Prostate gland (tissue), 2 donors: ENCODE data around the gene C1QTNF12. TPM values are rescaled to one million over a fixed set of nuclear protein-coding genes. Genes with fewer than 3 reads are reported as not detected.

Experiments used
- DNase-seq: peaks from one replicate; pipeline ENCODE4 v3.0.0-alpha.2; 2019; ENCODE audit warnings: low spot score
- H3K27ac ChIP-seq, 2 donors: fragments of 200-600 bp; sonication (generic); 2 replicates each; pipeline ENCODE4 v1.5.1; 2017 to 2019
- H3K27me3 ChIP-seq: fragments of 200-600 bp; sonication (generic); replicated peaks from 2 replicates; pipeline ENCODE4 v1.5.1; 2019; ENCODE audit not compliant: insufficient read depth
- H3K36me3 ChIP-seq, 2 donors: fragments of 200-600 bp; sonication (generic); 1 replicate in 1 of 2; 2 replicates in 1 of 2; pipeline versions ENCODE4 v1.5.1 to v1.8.1; 2017 to 2019
- H3K4me1 ChIP-seq: fragments of 200-600 bp; sonication (generic); replicated peaks from 2 replicates; pipeline ENCODE4 v1.5.1; 2019
- H3K4me3 ChIP-seq, 2 donors: fragments of 200-600 bp; sonication (generic); 2 replicates each; pipeline ENCODE4 v1.5.1; 2017 to 2019
- H3K9me3 ChIP-seq: fragments of 200-600 bp; sonication (generic); 2 replicates; pipeline ENCODE4 v1.5.1; 2017
- POLR2A ChIP-seq: fragments of 450-650 bp; IDR thresholded peaks from one replicate; pipeline ENCODE4 v1.6.1; 2016; ENCODE audit warnings: antibody characterized with exemption, mild to moderate bottlenecking
- POLR2AphosphoS5 ChIP-seq: sonication (generic); formaldehyde crosslinking; IDR thresholded peaks from one replicate; pipeline ENCODE4 v1.6.1; 2017; ENCODE audit warnings: antibody characterized with exemption
- WGBS: methylation state at CpG from one replicate; pipeline ENCODE4 v1.1.5; 2018; 5-methylcytosine and 5-hydroxymethylcytosine counted together
- intact Hi-C: fragments of 100-400 bp; cut with DNase I; formaldehyde crosslinking; loops from one replicate; pipeline ENCODE4 v1.14.2; 2022
- total RNA-seq, 2 donors: library from RNA; depleted of rRNA; stranded (reverse); fragments of >200 nt; gene quantifications; one replicate each; pipeline ENCODE4 v1.1.0, GENCODE V29; 2016
- TF ChIP-seq, protein P1 (sequence below), 4 experiments: fragments of 200-600 bp in 2 of 4; fragments of 450-650 bp in 2 of 4; sonication (generic) in 2 of 4; IDR thresholded peaks; 1 replicate in 3 of 4; 2 replicates in 1 of 4; pipeline ENCODE4 v1.5.1; 2016 to 2019; ENCODE audit warnings: antibody characterized with exemption in 4 of 4, mild to moderate bottlenecking in 2 of 4, moderate library complexity in 2 of 4

The C1QTNF12 gene
- total RNA-seq, 2 donors from 2014 or later: 3.4 TPM; not detected in 1

DNA sequence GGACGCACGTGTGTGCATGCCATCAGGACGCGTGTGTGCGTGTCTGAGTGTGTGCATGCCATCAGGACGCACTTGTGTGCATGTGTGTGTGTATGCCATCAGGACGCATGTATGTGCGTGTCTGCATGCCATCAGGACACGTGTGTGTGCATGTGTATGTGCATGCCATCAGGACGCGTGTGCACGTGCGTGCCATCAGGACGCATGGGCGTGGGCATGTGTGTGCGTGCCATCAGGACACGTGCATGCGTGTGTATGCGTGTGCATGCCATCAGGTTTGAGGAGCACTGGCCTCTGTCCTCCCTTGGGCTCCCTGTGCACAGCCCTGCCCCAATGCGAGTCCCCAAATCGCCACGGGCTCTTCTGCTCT is 12.6 kb upstream of the C1QTNF12 start:
- no peaks in the 10 kb centered on the region for H3K9me3 ChIP-seq
- H3K27ac ChIP-seq: no peak overlapping the region
- intact Hi-C loops: no loop called here
- 91% methylated on average over 22 of the region's 22 CpGs for WGBS
- no peaks in the 10 kb centered on the region for H3K27me3 ChIP-seq
- H3K4me1 ChIP-seq: peaks cover 2% of the 10 kb centered on the region
- DNase-seq: no peak
- no peak overlapping the region for H3K4me3 ChIP-seq
- TF ChIP-seq POLR2AphosphoS5: no peak
- TF ChIP-seq POLR2A: no peak
- TF ChIP-seq, protein P1, sequence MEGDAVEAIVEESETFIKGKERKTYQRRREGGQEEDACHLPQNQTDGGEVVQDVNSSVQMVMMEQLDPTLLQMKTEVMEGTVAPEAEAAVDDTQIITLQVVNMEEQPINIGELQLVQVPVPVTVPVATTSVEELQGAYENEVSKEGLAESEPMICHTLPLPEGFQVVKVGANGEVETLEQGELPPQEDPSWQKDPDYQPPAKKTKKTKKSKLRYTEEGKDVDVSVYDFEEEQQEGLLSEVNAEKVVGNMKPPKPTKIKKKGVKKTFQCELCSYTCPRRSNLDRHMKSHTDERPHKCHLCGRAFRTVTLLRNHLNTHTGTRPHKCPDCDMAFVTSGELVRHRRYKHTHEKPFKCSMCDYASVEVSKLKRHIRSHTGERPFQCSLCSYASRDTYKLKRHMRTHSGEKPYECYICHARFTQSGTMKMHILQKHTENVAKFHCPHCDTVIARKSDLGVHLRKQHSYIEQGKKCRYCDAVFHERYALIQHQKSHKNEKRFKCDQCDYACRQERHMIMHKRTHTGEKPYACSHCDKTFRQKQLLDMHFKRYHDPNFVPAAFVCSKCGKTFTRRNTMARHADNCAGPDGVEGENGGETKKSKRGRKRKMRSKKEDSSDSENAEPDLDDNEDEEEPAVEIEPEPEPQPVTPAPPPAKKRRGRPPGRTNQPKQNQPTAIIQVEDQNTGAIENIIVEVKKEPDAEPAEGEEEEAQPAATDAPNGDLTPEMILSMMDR (IDR thresholded peaks at IDR 0.05): no peak
- peaks cover 5 to 17% of the 10 kb centered on the region in 2 donors for H3K36me3 ChIP-seq

DNA sequence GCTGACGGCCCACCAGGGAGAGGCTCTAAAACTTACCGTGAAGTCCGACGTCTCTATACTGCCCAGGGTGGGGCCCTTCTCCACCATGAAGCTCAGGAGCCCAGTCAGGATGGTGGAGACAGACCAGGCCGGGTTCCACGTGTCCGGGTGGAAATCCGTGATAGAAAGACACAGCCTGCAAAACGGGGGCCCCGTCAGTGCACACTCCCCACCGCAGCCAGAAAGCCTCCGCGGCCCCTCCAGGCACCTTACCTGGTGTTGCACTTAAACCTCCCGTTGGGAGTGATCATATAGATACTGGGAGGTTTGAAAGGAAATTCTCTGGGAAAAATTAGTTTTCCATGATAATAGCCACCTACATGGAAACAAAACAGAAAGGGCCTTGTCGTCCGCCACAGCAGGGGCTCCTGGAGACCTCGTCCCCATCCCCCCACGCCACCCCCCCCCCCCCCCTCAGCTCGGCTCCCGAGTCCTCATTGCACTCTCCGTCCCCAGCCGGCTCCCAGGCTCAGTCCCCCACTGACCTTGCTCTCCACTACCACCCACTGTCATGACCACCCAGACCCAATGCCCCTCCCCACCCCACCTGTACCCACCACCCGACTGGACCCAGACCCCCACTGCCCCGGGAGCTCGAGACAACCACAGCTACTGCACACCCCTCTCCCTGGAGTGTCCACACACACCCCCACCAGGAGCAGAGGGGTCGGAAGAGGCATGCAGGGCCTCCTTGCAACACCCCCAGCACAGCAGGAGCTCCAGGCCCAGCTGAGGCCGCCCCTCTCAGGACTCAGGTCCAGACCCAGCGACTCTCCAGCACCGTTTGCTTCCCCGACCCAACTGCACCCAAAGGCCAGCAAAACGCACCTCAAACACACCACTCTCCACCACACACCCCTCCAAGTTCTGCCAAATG is 10.7 kb upstream of the C1QTNF12 start:
- Histone ChIP-seq H3K4me3 (no peak overlapping the region), H3K36me3 (peaks cover 5 to 10% of the 10 kb centered on the region in 2 donors), H3K27ac (no peak overlapping the region), H3K9me3 (no peaks in the 10 kb centered on the region), H3K27me3 (no peaks in the 10 kb centered on the region), H3K4me1 (peaks cover 4% of the 10 kb centered on the region)
- intact Hi-C loops: no loop called here
- 93% methylated on average over 31 of the region's 31 CpGs for WGBS
- TF ChIP-seq POLR2A (no peak), POLR2AphosphoS5 (no peak)
- TF ChIP-seq, protein P1 (IDR thresholded peaks at IDR 0.05): no peak
- no peak for DNase-seq

DNA sequence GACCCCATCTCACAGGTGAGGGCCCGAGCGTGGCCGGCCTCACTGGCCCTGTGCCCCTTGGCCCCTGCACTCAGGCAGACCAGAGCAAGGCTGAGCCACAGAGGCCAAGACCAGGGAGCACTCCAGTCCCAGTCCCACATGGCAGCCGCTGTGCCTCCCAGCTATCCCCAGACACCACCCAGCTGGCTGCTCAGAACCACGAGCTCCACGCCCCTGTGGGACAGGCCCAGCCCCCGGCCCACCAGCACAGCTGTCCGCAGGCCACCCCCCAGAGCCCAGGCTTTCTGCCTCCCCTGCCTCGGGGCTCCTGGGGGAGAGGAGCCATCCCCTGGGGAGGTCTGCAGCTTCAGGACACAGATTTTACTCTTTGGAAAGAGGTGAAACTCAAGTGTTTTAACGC is 9.1 kb upstream of the C1QTNF12 start:
- Histone ChIP-seq H3K36me3 (peaks cover 5 to 7% of the 10 kb centered on the region in 2 donors), H3K4me1 (peaks cover 4% of the 10 kb centered on the region), H3K4me3 (no peak overlapping the region), H3K27ac (no peak overlapping the region), H3K27me3 (no peaks in the 10 kb centered on the region), H3K9me3 (no peaks in the 10 kb centered on the region)
- DNase-seq: no peak
- TF ChIP-seq POLR2A (no peak), POLR2AphosphoS5 (no peak)
- TF ChIP-seq, protein P1 (IDR thresholded peaks at IDR 0.05): no peak
- intact Hi-C loops: no loop called here
- 91% methylated on average over 10 of the region's 10 CpGs for WGBS

DNA sequence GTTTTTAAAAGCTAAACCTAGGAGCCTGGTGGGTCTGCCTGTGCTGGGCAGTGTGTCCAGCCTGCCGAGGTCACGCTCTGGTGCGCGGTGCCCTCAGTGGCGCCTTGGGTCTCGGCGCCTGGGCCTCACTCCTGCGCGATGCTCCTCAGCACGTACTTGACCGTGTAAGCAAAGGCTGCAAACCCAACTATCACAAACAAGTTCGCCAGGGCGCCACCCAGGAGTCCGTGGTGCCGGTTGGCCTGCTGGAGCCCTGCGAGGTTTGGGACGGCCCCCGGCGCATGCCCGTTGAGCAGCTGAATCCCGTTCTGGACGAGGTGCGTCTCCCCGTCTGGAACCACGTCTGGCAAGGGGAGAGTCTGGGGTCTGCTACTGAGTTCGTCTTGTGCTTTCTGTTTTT is 8.6 kb upstream of the C1QTNF12 start:
- Histone ChIP-seq H3K27ac (no peak overlapping the region), H3K36me3 (peaks cover 5 to 7% of the 10 kb centered on the region in 2 donors), H3K4me1 (peaks cover 4% of the 10 kb centered on the region), H3K9me3 (no peaks in the 10 kb centered on the region), H3K27me3 (no peaks in the 10 kb centered on the region), H3K4me3 (no peak overlapping the region)
- TF ChIP-seq, protein P1 (IDR thresholded peaks at IDR 0.05): no peak
- TF ChIP-seq POLR2A (no peak), POLR2AphosphoS5 (no peak)
- WGBS: 91% methylated on average over 18 of the region's 26 CpGs
- no peak for DNase-seq
- intact Hi-C loops: no loop called here

DNA sequence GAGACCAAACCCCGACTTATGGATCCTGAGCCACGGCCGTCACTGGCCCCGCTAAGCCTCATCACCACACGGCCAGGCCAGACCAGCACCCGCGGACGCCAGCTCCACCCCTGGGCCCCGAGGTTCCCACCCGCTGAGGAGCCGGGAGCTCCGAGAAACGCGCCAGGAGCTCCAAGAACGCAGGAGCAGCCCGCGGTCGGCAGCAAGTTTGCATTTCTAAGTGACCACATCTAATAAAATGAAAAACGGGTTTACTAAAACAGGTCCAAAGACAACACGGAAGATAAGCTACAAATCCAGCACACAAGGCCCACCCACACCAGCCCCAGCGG is 8.1 kb upstream of the C1QTNF12 start:
- H3K9me3 ChIP-seq: no peaks in the 10 kb centered on the region
- H3K27me3 ChIP-seq: no peaks in the 10 kb centered on the region
- TF ChIP-seq, protein P1 (IDR thresholded peaks at IDR 0.05): no peak
- peak; percentile 53 for TF ChIP-seq POLR2AphosphoS5
- H3K36me3 ChIP-seq: peaks cover 5 to 7% of the 10 kb centered on the region in 2 donors
- WGBS: 74% methylated on average over 21 of the region's 21 CpGs
- no peak for DNase-seq
- H3K4me3 ChIP-seq: no peak overlapping the region
- peaks cover 4% of the 10 kb centered on the region for H3K4me1 ChIP-seq
- intact Hi-C loops: no loop called here
- H3K27ac ChIP-seq: no peak overlapping the region
